Activated CD4-positive, alpha-beta T cell treated with anti-CD3 and anti-CD28 coated beads for 4 hours (primary cell): ENCODE measurements around the gene SRR.

Source experiments
- DNase-seq, 2 donors: peaks; one replicate each; pipeline ENCODE4 v3.0.0-alpha.2; 2020

Gene SRR

DNA sequence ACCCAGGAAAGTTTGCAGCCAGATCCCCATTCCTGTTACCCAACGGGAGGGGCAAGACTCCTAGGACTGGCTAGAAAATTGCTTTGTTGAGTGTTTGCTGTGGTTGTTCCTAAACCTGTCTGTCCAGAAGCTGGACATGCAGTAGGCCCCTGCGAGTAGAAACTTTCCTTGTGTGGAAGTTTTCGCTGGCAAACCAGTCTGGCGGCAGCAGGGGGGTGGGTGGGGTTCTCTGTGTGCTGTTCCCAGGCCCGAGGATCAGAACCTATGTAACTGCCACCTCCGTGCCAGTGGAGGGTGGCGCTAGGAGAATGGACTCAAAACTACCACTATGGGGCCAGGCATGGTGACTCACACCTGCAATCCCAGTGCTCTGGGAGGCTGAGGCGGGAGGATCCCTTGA, 42.7 kb downstream of the SRR start:
- DNase-seq = no peak

DNA sequence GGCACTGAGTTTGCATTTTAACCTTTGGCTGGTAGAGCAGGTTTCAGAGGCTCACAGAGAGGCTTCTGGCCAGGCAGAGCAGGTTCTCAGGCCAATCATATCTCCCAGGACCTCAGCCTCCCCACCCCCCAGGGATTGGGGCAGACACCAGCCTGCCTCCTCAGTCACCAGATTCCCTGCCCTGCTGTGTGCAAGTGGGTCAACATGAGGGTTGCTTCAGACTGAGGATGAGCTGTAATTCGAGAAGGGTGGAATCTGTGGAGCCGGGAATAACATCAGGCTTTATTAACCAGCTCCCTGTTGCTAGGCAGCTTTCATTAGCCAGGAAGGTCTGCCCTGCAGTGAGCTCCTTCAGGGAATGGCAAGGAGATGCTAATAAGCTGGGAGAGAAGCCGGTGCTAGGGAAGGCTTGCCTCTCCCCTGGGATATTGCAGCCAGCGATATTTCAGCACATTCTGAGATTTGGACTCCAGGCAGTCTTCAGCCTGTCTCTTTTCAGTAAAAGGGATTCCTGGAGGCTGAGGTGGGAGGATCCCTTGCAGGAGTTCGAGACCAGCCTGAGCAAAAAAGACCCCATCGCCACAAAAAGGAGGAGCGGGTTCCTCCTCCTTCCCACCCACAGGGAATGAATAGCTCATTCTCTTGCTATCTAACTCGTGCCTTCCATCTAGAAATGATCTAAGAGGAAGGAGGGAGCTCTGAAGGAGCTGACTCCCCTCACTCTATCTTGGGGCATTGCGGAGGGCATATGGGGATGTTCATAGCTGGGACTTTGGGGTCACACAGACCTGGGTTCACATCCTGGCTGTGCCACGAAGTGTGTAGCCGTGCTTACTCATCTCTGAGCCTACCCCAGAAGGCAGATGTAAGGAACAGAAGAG, 44.3 kb downstream of the SRR start:
- no peak for DNase-seq

GRCh38 chr17:2351269-2351668, 47.5 kb downstream of the SRR start:
- DNase-seq = no peak

- no peak for DNase-seq
These were observed 50.6 kb downstream of the SRR start for GRCh38 chr17:2354311-2354710.

- DNase-seq = no peak
These were observed 53.5 kb downstream of the SRR start for GRCh38 chr17:2357237-2357636.

GRCh38 chr17:2357931-2358434, 54.2 kb downstream of the SRR start:
- DNase-seq = no peak

- no peak for DNase-seq
These were observed 57.4 kb downstream of the SRR start for GRCh38 chr17:2361010-2361760.

DNA sequence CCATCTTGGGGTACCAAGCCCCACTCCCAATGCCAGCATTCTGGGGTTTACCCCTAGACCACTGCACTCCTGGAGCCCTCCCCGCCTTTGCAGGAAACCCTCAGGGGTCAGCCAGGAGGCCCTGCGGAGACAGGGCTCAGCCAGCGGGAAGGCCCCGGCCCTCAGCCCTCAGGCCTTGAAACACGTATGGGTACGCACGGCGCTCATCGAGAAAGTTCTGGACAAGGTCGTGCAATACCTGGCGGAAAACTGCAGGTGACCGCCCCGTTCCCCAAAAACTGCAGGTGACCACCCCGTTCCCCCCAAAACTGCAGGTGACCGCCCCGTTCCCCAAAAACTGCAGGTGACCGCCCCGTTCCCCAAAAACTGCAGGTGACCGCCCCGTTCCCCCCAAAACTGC, 58.3 kb downstream of the SRR start:
- no peak for DNase-seq

DNA sequence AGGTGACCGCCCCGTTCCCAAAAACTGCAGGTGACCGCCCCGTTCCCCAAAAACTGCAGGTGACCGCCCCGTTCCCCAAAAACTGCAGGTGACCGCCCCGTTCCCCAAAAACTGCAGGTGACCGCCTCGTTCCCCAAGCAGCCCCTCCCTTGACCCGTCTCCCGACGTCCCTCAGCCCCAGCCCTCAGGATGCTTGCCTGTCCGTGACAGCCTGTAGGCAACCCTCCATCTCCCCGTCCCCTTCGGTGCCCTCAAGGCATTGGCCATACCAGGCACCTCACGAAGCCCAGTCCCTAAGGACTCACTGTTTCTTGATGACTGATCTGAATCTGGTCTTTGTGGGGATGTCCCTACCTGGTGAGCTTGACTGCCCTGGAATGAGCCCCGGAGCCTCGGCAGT, 58.7 kb downstream of the SRR start:
- DNase-seq = no peak

- DNase-seq = no peak
These were observed 59.1 kb downstream of the SRR start for GRCh38 chr17:2362881-2363280.

DNA sequence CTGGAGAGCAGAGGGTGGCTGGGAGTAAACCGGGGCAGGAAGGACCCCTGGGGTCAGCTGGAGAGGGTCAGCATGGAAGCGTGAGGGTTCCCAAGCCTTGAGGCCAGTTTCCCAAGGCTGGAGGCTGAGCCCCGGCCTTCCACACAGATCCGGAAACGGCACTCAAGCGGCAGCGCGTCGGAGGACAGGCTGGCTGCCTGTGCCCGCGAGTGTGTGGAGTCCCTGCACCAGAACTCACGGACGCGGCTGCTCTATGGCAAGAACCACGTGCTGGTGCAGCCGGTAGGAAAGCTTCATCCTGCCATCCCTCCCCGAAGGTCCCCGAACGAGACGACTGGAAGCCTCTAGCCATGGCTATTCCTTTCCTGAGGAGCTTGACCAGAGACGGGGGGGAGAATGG, 59.6 kb downstream of the SRR start:
- DNase-seq = no peak

DNA sequence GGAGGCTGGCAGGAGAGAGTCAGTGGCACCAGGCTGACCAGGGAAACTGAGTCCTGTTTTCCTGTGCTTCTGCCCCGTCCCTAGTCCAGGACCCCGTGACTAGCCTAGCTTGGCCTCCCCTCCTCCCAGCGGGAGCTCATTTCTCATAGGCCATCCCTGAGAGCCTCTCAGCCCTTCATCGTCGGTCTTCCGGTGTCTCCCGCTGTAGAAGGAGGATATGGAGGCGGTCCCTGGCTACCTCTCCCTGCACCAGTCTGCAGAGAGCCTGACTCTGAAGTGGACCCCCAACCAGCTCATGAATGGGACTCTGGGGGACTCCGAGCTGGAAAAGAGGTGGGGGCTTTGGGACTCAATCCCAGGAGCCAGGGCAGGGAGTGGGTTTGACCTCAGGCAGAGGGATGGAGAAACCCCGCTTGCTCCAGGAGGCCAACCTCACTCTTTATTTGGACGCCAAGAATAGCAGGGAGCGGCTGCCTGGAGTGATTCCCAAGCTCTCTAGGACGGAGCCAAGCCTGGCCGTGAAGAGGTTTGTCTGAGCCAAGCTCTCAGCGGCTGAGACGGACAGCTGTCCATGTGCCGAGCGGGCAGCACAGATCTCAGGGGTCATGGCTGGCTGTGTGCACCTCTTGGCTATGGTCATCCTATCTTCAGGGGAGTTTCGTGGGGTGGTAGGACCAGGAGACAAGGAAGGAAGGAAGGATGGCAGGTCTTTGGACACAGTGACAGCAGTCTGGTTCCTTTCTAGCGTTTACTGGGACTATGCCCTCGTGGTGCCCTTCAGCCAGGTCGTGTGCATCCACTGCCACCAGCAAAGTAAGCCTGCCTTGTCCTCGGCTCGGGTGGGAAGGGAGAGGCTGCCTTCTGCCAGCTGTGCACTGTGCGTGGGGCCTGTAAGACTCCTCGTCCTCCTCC, 60.4 kb downstream of the SRR start:
- no peak for DNase-seq

DNA sequence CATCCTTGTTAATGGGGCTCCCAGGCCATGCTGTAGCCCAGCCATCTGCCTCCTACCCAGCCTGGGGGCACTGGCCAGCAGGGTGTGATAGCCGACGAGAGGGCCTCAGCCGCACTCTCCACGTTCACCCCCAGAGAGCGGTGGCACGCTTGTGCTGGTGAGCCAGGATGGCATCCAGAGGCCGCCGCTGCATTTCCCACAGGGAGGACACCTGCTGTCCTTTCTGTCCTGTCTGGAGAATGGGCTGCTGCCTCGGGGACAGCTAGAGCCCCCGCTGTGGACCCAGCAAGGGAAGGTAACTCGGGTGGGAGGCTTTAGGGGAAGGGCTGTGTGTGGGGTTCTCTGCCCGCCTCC, 61.0 kb downstream of the SRR start:
- DNase-seq = no peak

DNA sequence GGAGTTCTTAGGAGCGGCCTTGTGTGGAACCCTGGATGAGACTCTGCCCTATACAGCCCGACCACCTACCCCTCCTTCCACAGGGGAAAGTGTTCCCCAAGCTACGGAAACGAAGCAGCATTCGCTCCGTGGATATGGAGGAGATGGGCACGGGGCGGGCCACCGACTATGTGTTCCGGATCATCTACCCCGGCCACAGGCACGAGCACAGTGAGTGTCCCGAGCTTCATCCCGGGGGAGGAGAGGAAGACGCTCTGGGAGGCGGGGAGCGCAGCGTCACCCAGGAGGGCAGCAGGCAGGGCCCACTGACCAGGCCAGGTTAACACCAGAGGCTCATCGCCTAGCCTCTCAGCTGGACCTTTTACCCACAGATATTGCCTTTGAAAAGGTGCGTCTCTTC, 61.4 kb downstream of the SRR start:
- DNase-seq = no peak

- no peak for DNase-seq
These were observed 63.2 kb downstream of the SRR start for GRCh38 chr17:2366747-2367494.

DNA sequence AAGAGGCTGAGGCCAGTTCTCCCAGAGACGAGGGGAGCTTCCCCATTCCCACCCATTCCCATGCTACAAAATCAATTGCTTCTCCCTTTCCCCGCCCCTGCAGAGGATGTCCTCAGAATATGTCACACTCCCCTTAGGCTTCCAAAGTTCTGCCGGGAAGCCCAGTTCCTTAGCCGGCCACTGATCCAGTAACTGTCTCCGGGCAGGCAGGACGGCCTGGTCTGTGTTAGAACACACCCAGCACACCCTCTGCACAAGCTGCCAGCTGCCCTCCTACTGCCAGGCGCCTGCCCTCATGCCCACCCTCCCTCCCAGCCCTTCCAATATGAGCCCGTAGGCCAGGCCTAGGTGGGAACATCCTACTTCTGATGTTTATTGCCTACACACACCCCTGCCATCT, 64.6 kb downstream of the SRR start:
- no peak for DNase-seq

DNA sequence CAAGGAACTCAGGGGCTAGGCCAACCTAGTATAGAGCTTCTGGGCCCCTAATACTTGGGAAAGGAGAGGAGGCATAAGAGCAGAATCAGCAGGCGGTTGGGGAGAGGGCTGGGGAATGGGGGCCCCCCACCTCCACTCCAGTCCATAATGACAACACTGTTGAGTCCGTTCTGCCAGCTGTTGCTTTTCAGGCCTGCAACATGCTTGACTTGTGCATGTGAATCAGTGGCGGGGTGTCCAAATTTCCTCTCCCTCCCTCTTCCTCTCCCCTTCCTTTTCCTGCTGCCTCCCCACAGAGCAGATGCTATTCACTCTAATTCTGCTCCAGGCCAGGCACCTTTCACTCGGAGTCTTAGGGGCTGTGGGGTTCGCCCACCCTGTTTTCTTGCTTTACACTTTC, 65.3 kb downstream of the SRR start:
- DNase-seq = no peak

DNA sequence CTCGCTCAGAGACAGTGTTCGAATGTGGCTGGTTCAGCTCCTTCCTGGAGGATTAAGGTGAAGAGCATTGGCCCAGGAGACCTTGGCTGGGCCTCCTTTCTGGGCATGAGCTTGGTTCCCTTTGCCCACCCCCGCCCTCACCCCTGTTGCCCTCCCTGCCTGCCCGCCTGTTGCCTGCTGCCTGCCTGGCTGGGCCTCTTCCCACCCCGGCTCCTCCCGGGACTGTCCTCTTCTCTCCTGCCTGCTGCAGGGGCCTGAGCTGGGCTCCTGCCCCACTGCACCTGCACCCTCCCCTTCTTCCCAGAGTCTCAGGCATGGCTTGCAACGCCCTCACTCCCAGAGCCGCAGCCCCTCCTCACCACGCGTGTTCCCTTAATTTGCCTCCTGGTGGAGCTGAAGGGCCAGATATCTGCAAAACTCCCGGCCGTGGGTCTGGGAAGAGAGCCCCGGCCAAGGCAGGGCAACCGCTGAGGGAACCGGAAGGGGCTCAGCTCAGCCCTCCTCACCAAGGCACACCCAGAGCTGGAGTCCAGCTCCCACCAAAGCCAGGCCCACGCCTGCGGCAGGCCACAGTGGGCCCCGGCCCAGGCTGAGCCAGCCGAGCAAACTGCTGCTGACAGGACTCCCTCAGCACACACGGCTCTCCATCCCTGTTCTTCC, 65.9 kb downstream of the SRR start:
- no peak for DNase-seq

DNA sequence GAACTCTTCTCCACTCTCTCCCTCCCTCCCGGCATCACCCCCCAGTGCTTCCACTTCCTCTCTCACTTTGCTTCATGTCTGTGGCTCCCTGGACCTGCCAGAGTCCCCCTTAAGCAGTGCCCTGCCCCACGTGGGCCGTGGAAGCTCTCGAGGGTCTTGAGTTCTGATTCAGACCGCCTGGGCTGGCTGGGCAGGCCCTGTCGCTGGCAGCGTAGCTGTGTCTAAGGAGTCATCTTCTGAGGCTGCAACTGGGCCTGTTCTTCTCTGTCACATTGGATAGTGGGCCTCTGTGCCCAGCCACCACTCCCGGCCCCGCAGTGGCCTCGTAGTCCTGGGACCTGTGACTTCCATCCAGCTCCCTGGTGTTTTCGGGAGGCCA, 66.5 kb downstream of the SRR start:
- DNase-seq = no peak

GRCh38 chr17:2371183-2372130, 67.7 kb downstream of the SRR start:
- DNase-seq = no peak

GRCh38 chr17:2372180-2372579, 68.4 kb downstream of the SRR start:
- no peak for DNase-seq
